ENCODE data around the gene DPP6.

Gene DPP6

GRCh38 chr7:154591544-154591943, 539.3 kb downstream of the DPP6 start:
- DNase-seq (ENCODE audit: low read depth, low spot score), result no peak

DNA sequence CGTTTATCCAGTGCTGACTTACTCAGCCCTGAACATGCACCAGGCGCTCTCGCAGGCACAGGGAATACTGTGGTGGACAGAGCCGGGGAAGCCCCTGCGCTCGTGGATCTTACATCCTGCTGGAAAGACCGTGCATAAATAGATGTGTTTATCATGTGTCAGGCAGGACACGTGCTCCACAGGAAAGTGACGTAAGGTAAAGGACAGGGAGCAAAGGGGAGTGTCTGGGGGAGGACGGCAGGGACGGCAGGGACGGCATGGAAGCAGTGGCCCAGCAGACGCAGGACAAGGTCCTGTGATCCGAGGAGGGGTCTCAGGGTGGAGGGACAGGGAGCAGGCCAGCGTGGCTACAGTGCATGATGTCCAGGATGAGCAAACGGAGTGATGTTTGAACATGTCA, 540.2 kb downstream of the DPP6 start:
- DNase-seq (ENCODE audit: low read depth, low spot score), result no peak

DNA sequence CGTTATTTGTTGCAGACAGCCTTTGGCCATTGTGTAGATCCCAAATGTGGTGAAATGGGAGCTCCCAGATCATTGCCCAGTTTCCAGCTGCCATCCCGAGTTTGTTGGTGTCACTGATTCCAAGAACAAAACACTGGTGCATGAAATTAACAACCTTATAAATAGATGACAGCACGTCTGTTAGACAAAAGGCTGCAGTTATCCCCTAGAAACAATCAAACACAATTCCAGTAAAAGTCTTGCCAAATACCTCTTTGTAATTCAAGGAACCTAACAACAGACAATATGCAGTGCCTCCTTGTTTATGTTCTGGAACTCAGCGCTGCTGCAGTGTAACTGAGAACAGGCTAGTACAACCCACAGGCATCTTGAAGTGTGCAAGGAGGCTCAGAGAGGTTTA, 546.2 kb downstream of the DPP6 start:
- no peak for DNase-seq (ENCODE audit: low read depth, low spot score)

DNA sequence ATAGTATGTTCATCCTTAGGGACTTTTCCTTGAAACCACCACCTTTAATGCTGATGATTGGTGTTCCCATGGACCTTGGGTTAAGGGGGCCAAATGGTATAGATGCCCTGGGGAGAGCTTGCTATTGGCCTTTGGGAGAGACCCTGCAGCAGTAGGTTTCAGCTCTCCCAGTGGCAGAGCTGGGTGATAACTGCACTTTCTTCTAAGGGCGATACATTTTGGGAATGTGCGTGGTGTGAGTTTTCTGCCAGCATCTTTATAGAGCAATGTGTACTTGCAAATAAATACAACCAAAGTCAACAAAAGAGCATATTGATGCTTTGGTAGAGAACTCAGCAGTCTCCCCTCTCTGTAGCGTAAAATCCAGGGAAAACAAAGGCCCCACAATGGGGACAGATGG, 546.7 kb downstream of the DPP6 start:
- DNase-seq (ENCODE audit: low read depth, low spot score), result no peak

DNA sequence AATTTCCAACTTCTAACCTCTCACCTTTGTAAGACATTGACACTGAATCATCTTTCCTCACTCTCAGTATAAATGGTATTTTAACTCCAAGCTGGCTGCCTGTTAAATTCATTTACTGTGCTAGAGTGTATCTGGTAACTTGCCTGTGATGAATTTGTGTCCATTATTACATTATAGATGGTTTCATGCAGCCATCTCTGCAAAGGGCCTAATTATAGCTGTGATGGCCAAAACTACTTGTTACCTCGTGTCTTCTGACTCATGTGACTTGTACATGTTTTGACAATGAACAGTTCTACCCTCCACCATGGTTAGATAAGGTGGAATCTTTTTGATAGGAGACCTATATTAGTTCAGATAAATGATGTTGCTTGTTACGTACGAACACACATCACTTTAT, 558.7 kb downstream of the DPP6 start:
- DNase-seq (ENCODE audit: low read depth, low spot score), result no peak

DNA sequence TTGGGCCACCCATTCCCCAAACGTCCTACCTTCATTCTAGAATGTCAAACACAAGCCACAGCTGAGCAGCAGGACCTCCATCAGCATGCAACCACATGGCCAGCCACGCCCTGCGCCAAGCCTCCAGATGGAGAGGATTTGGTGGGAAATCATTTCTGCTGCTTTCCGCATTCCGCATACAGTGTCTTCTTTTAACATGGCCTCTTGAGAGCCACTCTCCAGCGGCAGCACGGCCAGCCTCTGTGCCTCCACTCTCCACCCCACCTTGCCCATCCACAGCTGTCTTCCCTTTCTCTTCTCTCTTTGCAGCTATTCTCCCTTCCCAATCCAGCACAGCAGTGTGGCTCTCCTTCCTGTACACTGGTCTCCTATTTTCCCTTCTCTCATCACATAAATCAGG, 561.6 kb downstream of the DPP6 start:
- DNase-seq (ENCODE audit: low read depth, low spot score), result no peak

DNA sequence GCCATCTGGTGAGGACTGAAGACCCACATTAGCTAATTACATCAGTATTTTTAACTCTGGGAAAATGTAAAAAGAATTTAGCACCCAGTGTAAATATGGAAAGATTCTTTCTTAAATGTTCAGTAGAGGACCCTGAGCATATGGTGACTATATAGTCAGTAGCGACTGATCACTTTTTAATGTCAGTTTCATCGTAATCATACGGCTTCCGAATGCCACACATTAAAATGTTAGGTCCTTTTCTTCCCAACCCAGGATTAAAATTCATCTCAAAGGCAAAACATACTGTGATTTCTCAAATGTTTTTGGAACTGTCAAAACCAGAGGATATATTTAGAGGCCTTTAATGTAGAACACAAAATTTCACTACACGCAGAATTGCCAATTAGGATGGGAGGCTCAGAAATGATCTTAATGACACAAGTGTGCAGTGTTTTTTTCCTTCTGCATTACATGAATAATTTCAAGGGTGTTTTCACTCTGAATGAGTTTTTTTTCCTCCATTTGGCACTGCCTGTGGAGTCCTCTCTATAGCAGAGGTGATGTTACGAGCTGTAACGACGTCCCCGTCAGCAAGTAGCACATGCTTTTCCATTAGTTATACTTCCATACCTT, 568.0 kb downstream of the DPP6 start:
- no peak for DNase-seq (ENCODE audit: low read depth, low spot score)

DNA sequence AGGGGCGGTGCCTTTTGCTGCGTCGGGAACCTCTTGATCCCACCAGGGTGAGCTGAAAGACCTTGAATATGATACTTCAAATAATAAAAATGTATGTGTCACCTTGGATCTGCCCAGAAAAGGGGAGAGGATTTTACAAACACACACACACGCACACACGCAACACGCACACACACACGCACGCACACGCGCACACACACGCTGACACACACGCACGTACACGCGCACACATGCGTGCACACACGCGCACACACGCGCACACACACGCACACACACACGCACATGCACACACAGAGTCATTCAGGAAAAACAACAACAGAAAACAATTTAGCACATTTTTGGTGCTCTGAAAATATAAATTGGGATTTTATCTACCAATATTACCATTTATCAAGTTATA, 571.2 kb downstream of the DPP6 start:
- no peak for DNase-seq (ENCODE audit: low read depth, low spot score)

DNA sequence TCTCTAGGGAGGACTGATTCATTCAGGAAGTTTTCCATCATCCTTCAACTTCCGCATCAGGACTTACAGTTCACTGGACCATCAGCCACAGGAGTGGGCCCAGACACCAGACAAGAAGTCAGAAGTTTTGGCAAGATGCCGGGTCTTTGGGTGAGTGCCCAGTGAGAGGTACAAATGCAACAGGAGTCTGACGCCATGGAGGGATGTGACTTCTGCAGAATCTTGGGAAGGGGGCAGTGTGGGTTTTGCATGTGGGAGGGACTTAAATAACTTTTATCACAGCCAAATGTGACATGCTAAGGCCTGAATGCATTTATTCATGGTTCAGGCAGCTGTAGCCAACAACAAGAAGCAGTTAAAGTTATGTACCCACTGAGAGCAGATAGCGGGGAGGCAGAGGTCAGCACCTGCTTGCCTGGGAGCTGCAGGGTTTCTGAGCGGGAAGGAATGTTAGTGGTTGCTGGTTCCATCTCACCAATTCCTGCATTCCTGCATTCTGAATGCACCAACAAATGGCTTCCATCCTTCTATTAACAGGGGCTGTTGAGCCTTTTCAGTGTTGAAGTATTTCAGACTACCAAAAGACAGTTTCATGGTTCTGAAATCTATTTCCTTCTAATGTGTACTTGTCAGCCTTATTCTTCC, 575.6 kb downstream of the DPP6 start:
- no peak for DNase-seq (ENCODE audit: low read depth, low spot score)

DNA sequence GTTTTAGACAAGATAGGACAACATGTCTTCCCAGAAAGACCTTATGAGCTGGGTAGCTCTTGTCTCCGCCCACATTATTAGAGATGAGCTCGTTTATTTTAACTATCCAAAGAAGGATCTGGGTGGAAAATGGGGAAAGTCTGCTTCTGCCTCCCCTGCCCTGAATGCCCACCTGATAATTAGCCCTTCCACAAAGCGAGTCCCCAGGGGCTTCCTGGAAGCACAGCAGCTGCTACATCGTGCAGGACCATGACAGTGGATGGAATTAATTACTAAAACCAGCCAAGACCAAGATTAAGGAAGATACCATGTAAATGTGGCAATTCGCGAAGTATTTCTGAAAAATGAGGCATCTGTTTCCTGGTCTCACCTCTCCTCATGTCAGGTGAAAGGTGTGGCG, 576.4 kb downstream of the DPP6 start:
- DNase-seq (ENCODE audit: low read depth, low spot score), result no peak

DNA sequence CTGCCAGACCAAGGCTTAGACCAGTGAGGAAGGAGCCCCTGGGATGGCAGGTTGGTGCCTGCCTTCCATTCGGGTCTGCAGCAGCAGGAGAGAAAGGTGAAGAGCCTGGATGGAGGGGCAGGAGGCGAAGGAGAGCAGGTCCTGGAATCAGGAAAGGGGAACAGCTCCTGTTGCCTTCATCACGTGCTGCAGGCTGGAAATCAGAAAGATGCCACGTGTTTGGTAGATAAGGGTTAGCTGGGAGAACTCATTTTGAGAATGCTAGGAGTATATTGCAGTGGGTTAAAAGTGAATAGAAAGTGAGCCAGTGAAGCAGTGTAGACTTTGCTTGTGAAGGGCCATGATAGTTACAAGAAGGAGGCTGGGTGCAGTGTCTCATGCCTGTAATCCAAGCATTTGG, 579.0 kb downstream of the DPP6 start:
- no peak for DNase-seq (ENCODE audit: low read depth, low spot score)

GRCh38 chr7:154633641-154634040, 581.4 kb downstream of the DPP6 start:
- no peak for DNase-seq (ENCODE audit: low read depth, low spot score)

GRCh38 chr7:154638286-154638685, 586.1 kb downstream of the DPP6 start:
- no peak for DNase-seq (ENCODE audit: low read depth, low spot score)

- no peak for DNase-seq (ENCODE audit: low read depth, low spot score)
Observed at GRCh38 chr7:154640266-154640865, 588.2 kb downstream of the DPP6 start.

DNA sequence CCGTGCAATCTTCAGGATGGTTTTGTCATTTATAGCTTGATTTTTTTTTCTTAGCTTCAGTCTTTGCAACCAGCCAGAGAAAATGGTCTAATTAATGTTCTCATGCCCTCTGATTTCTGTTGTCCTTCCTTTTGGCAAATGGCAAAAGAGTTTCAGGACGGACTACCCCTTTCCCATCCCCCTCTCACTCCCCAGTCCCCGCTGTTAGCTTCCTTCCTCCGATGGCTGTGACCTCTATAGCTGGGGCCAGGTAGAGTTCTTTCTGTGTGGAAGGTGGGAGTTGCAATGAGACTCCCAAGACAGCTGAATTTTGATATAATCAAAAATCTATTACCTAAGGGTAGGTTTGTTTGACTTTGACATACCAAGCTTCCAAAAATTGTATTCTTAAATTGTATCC, 588.7 kb downstream of the DPP6 start:
- no peak for DNase-seq (ENCODE audit: low read depth, low spot score)

DNA sequence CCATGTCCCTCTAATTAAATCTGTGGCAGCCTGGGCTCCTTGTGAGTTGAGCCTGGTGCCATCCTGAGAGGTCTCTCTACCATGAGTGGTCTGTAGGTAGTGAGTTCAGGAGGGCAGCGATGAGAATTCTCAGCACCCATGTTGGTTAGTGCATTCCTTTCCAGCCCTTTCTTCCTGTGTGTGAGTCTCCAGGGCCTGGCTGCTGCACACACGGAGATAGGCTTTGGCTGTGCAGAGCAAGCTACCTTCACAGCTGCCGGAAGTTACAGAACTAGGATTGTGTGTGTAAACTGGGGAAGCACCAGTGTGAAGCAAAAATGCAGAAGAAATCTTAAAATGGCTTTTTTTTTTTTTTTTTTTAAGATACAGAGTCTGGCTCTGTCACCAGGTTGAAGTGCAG, 592.2 kb downstream of the DPP6 start:
- no peak for DNase-seq (ENCODE audit: low read depth, low spot score)

GRCh38 chr7:154646126-154647013, 594.2 kb downstream of the DPP6 start:
- no peak for DNase-seq (ENCODE audit: low read depth, low spot score)

DNA sequence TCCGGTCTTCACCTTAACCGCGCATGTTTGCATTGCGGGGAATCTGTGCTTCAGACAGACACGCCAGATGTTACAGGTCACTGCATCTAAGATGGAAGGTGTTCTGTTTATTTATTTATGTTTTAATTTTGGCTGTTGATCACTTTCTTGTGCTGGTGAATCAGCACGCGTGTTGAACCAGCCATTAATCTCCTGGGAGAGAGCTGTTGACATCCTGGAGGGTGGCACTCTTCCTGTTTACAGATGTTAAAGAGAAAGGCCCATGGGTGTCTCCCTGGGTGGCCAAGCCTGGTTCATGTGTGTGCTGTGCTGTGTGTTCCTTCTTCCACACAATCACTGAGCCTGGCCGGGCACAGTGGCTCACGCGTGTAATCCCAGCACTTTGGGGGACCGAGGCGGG, 595.4 kb downstream of the DPP6 start:
- DNase-seq (ENCODE audit: low read depth, low spot score), result no peak

DNA sequence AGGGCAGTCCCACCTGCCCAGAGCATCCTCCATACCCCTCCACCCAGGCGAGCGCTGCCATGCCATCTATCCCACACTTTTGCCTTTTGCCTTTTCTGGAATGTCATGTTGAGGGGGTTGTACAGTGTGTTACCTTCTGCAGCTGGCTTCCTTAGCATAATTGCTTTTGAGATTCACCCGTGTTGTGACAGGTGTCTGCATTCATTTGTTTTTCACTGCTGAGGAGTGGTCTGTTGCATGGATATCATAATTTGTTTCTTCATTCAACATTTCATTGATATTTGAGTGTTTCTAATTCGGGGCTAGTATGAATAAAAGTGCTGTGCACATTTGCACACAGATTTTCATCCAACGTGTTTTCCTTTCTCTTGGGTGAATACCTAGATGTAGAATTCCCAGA, 596.8 kb downstream of the DPP6 start:
- no peak for DNase-seq (ENCODE audit: low read depth, low spot score)

- DNase-seq (ENCODE audit: low read depth, low spot score), result no peak
Observed at GRCh38 chr7:154649434-154649833, 597.2 kb downstream of the DPP6 start.

DNA sequence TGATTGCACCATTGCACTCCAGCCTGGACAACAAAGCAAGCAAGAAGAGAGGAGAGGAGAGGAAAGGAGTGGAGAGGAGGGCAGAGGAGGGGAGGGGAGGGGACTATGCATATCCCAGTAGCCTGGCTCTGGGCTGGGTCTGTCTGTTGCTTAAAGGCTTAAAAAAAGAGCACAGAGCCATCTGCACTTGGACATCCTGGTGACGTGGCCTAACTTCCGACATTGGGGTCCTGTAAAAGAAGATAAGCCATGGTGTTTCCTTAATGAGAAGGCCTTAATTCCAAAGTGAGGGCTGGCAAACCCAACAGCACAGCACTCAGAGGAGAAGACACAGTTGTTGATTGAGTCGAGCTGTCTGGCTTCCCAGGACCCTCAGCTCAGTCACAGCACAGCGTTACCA, 598.1 kb downstream of the DPP6 start:
- DNase-seq (ENCODE audit: low read depth, low spot score), result no peak

- DNase-seq (ENCODE audit: low read depth, low spot score), result no peak
Observed at GRCh38 chr7:154651501-154651900, 599.3 kb downstream of the DPP6 start.

GRCh38 chr7:154652564-154652963, 600.4 kb downstream of the DPP6 start:
- no peak for DNase-seq (ENCODE audit: low read depth, low spot score)

All from activated naive CD8-positive, alpha-beta T cell treated with anti-CD3 and anti-CD28 coated beads, Interleukin-2, amount 50 U/mL, for 16 hours (primary cell).